Vagina (tissue), 2 donors: ENCODE results near the gene PRKCI.
"Not testable (repeated sequence)": the region's sequence is repeated elsewhere in the genome, so short reads cannot be mapped to it uniquely, and the experiment has no call there.

Experiments
- POLR2A ChIP-seq, 2 donors: fragments of 450-650 bp; IDR thresholded peaks; one replicate each; pipeline ENCODE4 v1.6.1; 2017; ENCODE audit warnings: antibody characterized with exemption in 2 of 2, mild to moderate bottlenecking in 2 of 2, moderate library complexity in 2 of 2
- TF ChIP-seq, protein P1 (sequence below), 3 experiments: fragments of 450-650 bp in 2 of 3; fragments of 200-600 bp in 1 of 3; sonication (generic) in 1 of 3; IDR thresholded peaks; one replicate each; pipeline ENCODE4 v1.5.1; 2017 to 2019; ENCODE audit warnings: antibody characterized with exemption in 3 of 3, mild to moderate bottlenecking in 2 of 3, moderate library complexity in 2 of 3

- TF ChIP-seq, protein P1, sequence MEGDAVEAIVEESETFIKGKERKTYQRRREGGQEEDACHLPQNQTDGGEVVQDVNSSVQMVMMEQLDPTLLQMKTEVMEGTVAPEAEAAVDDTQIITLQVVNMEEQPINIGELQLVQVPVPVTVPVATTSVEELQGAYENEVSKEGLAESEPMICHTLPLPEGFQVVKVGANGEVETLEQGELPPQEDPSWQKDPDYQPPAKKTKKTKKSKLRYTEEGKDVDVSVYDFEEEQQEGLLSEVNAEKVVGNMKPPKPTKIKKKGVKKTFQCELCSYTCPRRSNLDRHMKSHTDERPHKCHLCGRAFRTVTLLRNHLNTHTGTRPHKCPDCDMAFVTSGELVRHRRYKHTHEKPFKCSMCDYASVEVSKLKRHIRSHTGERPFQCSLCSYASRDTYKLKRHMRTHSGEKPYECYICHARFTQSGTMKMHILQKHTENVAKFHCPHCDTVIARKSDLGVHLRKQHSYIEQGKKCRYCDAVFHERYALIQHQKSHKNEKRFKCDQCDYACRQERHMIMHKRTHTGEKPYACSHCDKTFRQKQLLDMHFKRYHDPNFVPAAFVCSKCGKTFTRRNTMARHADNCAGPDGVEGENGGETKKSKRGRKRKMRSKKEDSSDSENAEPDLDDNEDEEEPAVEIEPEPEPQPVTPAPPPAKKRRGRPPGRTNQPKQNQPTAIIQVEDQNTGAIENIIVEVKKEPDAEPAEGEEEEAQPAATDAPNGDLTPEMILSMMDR (IDR thresholded peaks at IDR 0.05): not testable (repeated sequence)
- TF ChIP-seq POLR2A (IDR thresholded peaks at IDR 0.05): not testable (repeated sequence)
These were observed 121.6 kb downstream of the PRKCI start for GRCh38 chr3:170343859-170344258.
